HL-60 (cell line): ENCODE data around the gene TALDO1.

Source experiments
- CTCF ChIP-seq: IDR thresholded peaks from one replicate; pipeline ENCODE4 v1.5.1; 2011; ENCODE audit warnings: low read length, control low read depth, inconsistent platforms; ENCODE audit not compliant: insufficient read depth
- GABPA ChIP-seq: IDR thresholded peaks from 2 replicates; pipeline ENCODE4 v1.6.1; 2012; ENCODE audit warnings: low read depth
- POLR2AphosphoS5 ChIP-seq: IDR thresholded peaks from 2 replicates; pipeline ENCODE4 v1.6.1; 2012; ENCODE audit warnings: low read depth
- SPI1 ChIP-seq: IDR thresholded peaks from 2 replicates; pipeline ENCODE4 v1.6.1; 2012; ENCODE audit warnings: low read depth, mild to moderate bottlenecking, borderline replicate concordance
- TF ChIP-seq, protein P1 (sequence below): IDR thresholded peaks from 2 replicates; pipeline ENCODE4 v1.6.1; 2012; ENCODE audit warnings: low read depth; ENCODE audit not compliant: insufficient replicate concordance

DNA sequence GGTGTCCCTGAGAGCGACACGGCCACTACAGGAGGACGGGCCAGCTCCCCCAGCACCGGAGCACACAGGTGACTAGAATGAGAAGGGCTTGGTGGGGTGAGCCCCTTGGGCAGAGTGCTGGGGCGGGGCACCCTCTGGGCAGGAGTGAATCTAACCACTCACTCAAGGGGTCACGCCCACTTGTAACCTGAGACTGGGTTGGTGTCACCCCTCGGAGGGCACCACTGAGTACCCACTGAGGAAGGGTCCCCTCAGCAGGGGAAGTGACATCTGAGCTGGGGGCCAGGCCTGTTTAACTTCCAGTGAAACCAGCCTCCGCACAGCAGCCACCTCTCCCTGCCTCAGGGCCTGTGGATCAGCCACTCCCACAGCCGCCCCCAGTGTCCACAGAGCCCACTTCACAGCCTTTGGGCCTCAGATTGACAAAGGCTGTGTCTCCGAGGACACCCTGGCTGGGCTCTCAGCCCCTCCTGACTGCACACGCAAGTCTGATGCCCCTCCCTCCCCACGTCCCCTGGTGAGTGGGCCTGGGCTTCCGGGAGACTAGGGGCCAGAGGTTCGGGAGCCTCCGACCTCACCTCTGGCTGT, 24.4 kb downstream of the TALDO1 start:
- TF ChIP-seq GABPA (no peak), CTCF (no peak), POLR2AphosphoS5 (no peak), SPI1 (no peak)
- TF ChIP-seq, protein P1, sequence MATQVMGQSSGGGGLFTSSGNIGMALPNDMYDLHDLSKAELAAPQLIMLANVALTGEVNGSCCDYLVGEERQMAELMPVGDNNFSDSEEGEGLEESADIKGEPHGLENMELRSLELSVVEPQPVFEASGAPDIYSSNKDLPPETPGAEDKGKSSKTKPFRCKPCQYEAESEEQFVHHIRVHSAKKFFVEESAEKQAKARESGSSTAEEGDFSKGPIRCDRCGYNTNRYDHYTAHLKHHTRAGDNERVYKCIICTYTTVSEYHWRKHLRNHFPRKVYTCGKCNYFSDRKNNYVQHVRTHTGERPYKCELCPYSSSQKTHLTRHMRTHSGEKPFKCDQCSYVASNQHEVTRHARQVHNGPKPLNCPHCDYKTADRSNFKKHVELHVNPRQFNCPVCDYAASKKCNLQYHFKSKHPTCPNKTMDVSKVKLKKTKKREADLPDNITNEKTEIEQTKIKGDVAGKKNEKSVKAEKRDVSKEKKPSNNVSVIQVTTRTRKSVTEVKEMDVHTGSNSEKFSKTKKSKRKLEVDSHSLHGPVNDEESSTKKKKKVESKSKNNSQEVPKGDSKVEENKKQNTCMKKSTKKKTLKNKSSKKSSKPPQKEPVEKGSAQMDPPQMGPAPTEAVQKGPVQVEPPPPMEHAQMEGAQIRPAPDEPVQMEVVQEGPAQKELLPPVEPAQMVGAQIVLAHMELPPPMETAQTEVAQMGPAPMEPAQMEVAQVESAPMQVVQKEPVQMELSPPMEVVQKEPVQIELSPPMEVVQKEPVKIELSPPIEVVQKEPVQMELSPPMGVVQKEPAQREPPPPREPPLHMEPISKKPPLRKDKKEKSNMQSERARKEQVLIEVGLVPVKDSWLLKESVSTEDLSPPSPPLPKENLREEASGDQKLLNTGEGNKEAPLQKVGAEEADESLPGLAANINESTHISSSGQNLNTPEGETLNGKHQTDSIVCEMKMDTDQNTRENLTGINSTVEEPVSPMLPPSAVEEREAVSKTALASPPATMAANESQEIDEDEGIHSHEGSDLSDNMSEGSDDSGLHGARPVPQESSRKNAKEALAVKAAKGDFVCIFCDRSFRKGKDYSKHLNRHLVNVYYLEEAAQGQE: no peak
